HepG2 (cell line): ENCODE measurements around the gene NOL4L.

Experiments used
- CTCF ChIP-seq: sonication (generic); formaldehyde crosslinking; IDR thresholded peaks from 2 replicates; pipeline ENCODE4 v1.5.0; 2020; ENCODE audit warnings: mild to moderate bottlenecking, missing genetic modification reagents, moderate library complexity
- GLI4 ChIP-seq: sonication (generic); formaldehyde crosslinking; IDR thresholded peaks from 2 replicates; pipeline ENCODE4 v1.5.1; 2020; ENCODE audit warnings: missing genetic modification reagents, mild to moderate bottlenecking, moderate library complexity, borderline replicate concordance
- JUNB ChIP-seq: sonication (generic); formaldehyde crosslinking; IDR thresholded peaks from 2 replicates; pipeline ENCODE4 v1.8.0; 2022; ENCODE audit warnings: missing genetic modification reagents, mild to moderate bottlenecking, borderline replicate concordance
- MAFF ChIP-seq: IDR thresholded peaks from 2 replicates; pipeline ENCODE4 v1.6.1; 2011; ENCODE audit warnings: low read depth, low read length, improper control_type of control experiment
- NFIC ChIP-seq: IDR thresholded peaks from 2 replicates; pipeline ENCODE4 v1.6.1; 2012; ENCODE audit warnings: mild to moderate bottlenecking, low read length, inconsistent platforms
- PHB2 ChIP-seq: fragments of 450-650 bp; IDR thresholded peaks from 2 replicates; pipeline ENCODE4 v1.6.1; 2018; ENCODE audit not compliant: partially characterized antibody
- TBP ChIP-seq: sonication (generic); formaldehyde crosslinking; IDR thresholded peaks from 2 replicates; pipeline ENCODE4 v1.5.0; 2020; ENCODE audit warnings: missing genetic modification reagents
- THRA ChIP-seq: sonication (generic); formaldehyde crosslinking; IDR thresholded peaks from 2 replicates; pipeline ENCODE4 v1.4.0; 2020; ENCODE audit warnings: missing genetic modification reagents, borderline replicate concordance
- ZGPAT ChIP-seq: IDR thresholded peaks from 2 replicates; pipeline ENCODE4 v1.6.1; 2016; ENCODE audit warnings: mild to moderate bottlenecking
- ZNF276 ChIP-seq: sonication (generic); formaldehyde crosslinking; IDR thresholded peaks from 2 replicates; pipeline ENCODE4 v1.4.0; 2020; ENCODE audit warnings: mild to moderate bottlenecking, low read depth, missing genetic modification reagents
- ZNF777 ChIP-seq: sonication (generic); formaldehyde crosslinking; IDR thresholded peaks from 2 replicates; pipeline ENCODE4 v1.4.0; 2020; ENCODE audit warnings: missing genetic modification reagents

GRCh38 chr20:32612351-32613191 is 27.4 kb upstream of the NOL4L start:
- TF ChIP-seq ZGPAT (CRISPR knock-in tag): no peak
- no peak for TF ChIP-seq ZNF276 (CRISPR knock-in tag)
- no peak for TF ChIP-seq THRA (CRISPR knock-in tag)
- TF ChIP-seq TBP (CRISPR knock-in tag): no peak
- no peak for TF ChIP-seq PHB2
- TF ChIP-seq GLI4 (CRISPR knock-in tag): no peak
- TF ChIP-seq JUNB: no peak
- no peak for TF ChIP-seq ZNF777 (CRISPR knock-in tag)
- TF ChIP-seq MAFF: no peak
- TF ChIP-seq CTCF: no peak
- TF ChIP-seq NFIC: no peak
